ENCODE measurements around the gene NUMB.

DNA sequence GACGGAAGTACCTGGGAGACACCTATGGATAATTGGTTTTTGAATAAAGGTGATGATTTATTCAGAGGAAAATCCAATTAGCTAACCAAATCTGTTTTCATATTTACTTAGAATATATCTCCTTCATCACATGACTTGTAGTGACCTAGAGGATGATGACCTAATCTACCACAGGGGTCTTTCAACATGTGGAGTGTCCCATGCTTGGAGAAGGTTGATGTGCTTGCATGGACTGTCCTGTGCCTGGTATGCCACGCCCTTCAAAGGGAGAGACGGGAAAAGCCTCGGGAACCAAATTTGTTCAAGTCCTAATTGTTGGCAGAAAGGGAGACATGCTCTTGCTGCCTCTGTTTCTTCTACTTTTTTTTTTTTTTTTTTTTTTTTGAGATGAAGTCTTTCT, 232.8 kb downstream of the NUMB start:
- TF ChIP-seq, protein P1, sequence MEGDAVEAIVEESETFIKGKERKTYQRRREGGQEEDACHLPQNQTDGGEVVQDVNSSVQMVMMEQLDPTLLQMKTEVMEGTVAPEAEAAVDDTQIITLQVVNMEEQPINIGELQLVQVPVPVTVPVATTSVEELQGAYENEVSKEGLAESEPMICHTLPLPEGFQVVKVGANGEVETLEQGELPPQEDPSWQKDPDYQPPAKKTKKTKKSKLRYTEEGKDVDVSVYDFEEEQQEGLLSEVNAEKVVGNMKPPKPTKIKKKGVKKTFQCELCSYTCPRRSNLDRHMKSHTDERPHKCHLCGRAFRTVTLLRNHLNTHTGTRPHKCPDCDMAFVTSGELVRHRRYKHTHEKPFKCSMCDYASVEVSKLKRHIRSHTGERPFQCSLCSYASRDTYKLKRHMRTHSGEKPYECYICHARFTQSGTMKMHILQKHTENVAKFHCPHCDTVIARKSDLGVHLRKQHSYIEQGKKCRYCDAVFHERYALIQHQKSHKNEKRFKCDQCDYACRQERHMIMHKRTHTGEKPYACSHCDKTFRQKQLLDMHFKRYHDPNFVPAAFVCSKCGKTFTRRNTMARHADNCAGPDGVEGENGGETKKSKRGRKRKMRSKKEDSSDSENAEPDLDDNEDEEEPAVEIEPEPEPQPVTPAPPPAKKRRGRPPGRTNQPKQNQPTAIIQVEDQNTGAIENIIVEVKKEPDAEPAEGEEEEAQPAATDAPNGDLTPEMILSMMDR (conservative IDR thresholded peaks at IDR 0.05 in 1 of 2, IDR thresholded peaks at IDR 0.05 in 1 of 2; ENCODE audit: low read depth in 1 of 2, low read length in 2 of 2) = no peak
- no peak for TF ChIP-seq EZH2 (IDR thresholded peaks at IDR 0.05; ENCODE audit: low read length, missing control alignments)
